ENCODE results near the gene UROC1.

- TF ChIP-seq CTCF (IDR thresholded peaks at IDR 0.05): no peak
- TF ChIP-seq POLR2AphosphoS5 (IDR thresholded peaks at IDR 0.05): no peak
- no peak for TF ChIP-seq EP300 (IDR thresholded peaks at IDR 0.05)
These were observed 48.1 kb downstream of the UROC1 start for GRCh38 chr3:126469479-126469878.
